Peyer's patch (tissue), 4 donors: ENCODE data around the gene ITGAE.

ENCODE experiments used
- CTCF ChIP-seq, 6 experiments: fragments of 450-650 bp in 4 of 6; fragments of 200-600 bp in 2 of 6; sonication (generic) in 1 of 6; IDR thresholded peaks; one replicate each; pipeline ENCODE4 v1.5.1; 2017 to 2019; ENCODE audit warnings: antibody characterized with exemption in 6 of 6, mild to moderate bottlenecking in 3 of 6, moderate library complexity in 1 of 6
- POLR2A ChIP-seq, 2 donors: fragments of 450-650 bp; IDR thresholded peaks; one replicate each; pipeline ENCODE4 v1.5.1; 2017; ENCODE audit warnings: antibody characterized with exemption in 2 of 2, mild to moderate bottlenecking in 2 of 2, moderate library complexity in 2 of 2

DNA sequence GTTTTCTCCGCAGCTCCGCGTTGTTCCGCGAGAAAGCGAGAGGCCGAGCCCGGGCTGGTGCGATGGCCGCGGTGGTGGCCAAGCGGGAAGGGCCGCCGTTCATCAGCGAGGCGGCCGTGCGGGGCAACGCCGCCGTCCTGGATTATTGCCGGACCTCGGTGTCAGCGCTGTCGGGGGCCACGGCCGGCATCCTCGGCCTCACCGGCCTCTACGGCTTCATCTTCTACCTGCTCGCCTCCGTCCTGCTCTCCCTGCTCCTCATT lies 132.0 kb downstream of the ITGAE start:
- TF ChIP-seq CTCF (IDR thresholded peaks at IDR 0.05) (no peak), POLR2A (IDR thresholded peaks at IDR 0.05) (no peak)
